GM11168 (cell line): Measurements from ENCODE around the gene PCNX3.
"Not testable (repeated sequence)": the region's sequence is repeated elsewhere in the genome, so short reads cannot be mapped to it uniquely, and the experiment has no call there.

Experiments
- in situ Hi-C: fragments of 300-500 bp; cut with MboI; formaldehyde crosslinking; loops from one replicate; pipeline ENCODE4 v1.12.0; 2022; ENCODE audit warnings: low sequenced_read_pairs; ENCODE audit not compliant: unreplicated experiment

The PCNX3 gene

GRCh38 chr11:65680192-65680743 lies 64.7 kb downstream of the PCNX3 start:
- in situ Hi-C loops = no loop called here

DNA sequence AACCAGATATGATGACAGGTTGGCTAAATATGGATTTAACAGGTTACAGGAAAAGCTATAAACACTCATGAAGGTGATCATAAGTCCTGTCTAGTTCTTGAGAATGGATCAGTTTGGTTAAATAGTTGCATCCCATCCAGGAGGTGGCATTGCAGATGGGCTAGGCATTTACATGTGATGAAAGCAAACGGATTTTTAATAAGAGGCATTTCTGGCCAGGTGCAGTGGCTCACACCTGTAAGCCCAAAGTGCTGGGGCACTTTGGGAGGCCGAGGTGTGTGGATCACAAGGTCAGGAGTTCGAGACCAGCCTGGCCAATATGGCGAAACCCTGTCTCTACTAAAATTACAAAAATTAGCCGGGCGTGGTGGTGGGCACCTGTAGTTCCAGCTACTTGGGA lies 67.9 kb downstream of the PCNX3 start:
- in situ Hi-C loops = not testable (repeated sequence)

GRCh38 chr11:65685981-65686380 lies 70.4 kb downstream of the PCNX3 start:
- in situ Hi-C loops = no loop called here
